HG03135 (cell line): ENCODE results near the gene POLR1B.
A peak's percentile ranks its signal among the peaks of the same experiment; 100 is the strongest.

ENCODE experiments used
- ATAC-seq: cut with Tn5 transposase; IDR thresholded peaks from one replicate; pipeline ENCODE4 v1.9.1; 2021; ENCODE audit warnings: mild to moderate bottlenecking, moderate library complexity; ENCODE audit not compliant: unreplicated experiment

POLR1B gene

DNA sequence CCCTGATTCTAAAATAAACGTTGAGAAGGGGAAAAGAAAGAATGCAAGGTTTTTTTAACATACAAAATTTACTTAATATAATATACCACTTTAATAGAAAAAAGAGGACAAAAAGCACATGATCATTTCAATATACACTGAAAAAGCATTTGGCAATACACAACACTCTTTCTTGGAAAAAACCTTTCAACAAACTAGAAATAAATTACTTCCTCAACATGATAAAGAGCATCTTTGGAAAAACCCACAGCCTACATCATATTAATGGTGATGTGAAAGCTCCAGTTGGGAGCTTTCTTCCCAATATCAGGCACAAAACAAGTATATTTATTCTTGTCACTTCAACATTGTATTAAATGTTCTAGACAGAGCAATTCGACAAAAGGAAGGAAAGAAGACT, 3.0 kb upstream of the POLR1B start:
- no peak for ATAC-seq

- no peak for ATAC-seq
These were observed 1.4 kb upstream of the POLR1B start for GRCh38 chr2:112540906-112541305.

DNA sequence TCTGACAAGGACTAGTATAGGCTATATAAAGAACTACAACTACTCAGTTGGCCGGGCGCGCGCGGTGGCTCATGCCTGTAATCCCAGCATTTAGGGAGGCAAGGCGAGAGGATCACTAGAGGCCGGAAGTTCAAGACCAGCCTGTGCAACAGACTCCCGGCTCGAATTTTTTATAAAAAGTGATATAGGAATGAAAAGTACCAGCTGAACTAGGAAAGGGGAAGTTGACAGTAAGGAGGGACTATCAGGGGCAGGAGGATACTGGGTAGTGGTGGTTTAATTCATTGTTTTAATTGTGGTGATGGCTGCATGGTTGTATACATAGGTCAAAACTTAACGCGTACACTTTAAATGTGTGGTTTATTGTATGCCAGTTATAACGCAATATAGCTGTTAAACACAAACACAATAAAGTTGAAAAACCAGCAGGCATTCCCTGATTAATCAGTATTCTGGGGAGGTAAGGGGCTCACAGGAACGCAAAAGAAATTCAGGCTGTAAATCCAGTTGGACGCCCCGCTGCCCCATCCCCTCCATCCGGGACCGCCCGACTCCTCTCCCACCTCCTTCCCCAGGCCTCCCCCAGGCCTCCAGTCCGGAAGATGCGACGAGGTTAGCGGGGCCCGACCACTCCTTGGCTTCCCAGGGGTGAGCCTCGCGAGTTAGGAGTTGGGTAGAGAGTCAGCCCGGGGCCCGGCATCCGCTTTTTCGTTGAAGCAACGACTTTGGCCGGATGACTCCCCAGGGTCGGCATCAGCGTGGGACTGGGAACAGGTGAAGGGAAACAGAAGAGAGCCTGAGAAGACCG, 746 bp upstream of the POLR1B start:
- peak; percentile 60 for ATAC-seq

GRCh38 chr2:112542984-112543661, 858 bp downstream of the POLR1B start:
- no peak for ATAC-seq

GRCh38 chr2:112547333-112547732, 5.1 kb downstream of the POLR1B start:
- no peak for ATAC-seq

GRCh38 chr2:112548980-112549379, 6.7 kb downstream of the POLR1B start:
- no peak for ATAC-seq

GRCh38 chr2:112566104-112566503, 23.8 kb downstream of the POLR1B start:
- peak; percentile 81 for ATAC-seq

- ATAC-seq, result peak; percentile 25
These were observed 24.2 kb downstream of the POLR1B start for GRCh38 chr2:112566508-112566907.

DNA sequence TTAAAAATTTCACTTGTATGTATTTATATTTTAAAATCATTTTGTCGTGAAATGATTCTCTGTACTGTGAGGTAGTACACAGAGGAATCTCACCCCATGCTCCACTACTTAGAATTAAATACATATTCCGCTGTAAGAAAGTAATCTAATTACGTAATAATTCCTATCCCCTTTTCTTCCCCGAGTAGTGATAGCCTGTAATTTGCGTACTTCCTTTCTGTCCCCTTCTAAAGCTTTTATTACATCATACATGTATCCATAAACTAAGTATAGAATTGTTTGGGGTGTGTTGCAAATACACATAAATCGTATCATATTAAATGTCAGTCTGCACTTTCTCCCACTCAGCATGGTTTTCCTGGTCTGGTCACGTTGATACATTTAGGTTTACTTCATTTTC, 29.7 kb downstream of the POLR1B start:
- ATAC-seq, result no peak

- no peak for ATAC-seq
These were observed 35.5 kb downstream of the POLR1B start for GRCh38 chr2:112577756-112578155.

- no peak for ATAC-seq
These were observed 37.0 kb downstream of the POLR1B start for GRCh38 chr2:112579241-112579640.

DNA sequence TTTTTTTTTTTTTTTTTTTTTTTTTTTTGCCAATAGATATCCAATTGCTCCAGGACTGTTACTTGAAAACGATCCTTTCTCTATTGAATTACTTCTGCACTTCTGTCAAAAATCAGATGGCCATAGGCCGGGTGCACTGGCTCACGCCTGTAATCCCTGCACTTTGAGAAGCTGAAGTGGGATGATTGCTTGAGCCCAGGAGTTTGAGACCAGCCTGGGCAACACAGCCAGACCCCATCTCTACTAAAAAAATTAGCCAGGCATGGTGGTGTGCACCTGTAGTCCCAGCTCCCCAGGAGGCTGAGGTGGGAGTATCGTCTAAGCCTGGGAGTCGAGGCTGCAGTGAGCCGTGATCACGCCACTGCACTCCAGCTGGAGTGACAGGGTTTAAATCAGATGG, 37.8 kb downstream of the POLR1B start:
- ATAC-seq, result no peak

GRCh38 chr2:112582314-112582746, 40.1 kb downstream of the POLR1B start:
- ATAC-seq, result no peak

DNA sequence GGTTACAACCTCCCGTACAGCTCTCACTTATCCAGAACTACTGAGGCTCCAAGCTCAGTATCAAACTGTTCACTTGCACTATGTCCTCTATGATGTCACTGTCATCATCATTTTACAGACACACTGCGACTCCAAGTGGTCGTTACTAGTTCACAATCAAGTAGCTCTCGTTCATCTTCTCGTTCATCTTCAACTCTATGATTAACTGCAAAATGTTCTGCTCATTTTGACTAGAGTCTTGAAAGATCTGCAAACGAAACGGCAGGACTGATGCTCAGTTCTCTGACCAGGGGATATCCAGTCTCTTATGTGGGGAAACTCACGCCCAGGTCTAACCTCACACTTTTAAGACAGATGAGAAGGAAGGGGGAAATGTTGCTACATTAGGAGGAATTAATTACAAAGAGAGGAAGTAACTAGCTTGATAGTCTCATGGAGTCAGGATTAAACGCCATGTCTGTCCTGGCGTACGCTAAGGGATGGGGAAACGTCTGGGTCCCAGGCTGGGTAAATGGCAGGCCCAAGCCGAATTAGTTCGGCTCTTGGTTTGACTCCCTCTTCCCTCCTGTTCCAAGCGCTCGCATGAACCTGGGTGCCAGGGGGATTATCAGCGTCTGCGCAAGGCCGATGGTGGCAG, 41.4 kb downstream of the POLR1B start:
- no peak for ATAC-seq

DNA sequence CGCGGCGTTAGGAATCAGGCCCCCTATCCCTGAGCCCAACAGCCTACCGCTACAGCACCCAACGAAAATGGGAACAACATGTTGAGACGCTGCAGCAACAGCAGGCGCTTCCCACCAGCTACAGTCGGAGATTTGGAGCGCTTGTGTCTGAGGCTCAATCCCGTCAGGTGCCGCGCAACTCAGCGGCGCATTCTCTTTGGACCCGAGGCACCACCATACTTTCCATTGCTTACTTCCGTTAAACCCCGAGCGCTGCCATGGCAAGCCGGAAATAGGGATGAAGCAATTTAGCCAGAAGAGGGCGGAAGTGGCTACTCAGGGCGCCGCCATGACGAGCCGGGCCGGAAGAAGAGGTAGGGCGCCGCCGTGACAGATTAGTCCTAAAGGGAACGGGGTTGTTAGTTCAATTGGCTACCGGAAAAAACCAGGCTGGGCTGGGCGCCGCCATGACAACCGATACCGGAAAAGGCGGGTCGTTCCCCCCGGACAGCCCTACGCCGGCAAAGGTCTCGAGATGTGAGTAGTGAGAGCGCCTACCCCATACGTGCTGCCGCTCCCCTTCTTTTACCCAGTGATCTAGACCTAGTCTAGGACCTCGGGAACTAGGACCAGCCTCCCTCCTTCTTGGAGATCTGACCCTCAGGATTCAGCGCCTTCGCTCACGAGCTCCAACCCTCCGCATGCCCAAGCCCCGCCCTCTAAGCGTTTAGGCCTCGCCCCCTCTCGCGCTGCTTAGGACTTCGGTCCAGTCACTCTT, 42.0 kb downstream of the POLR1B start, which contains the start of gene CHCHD5:
TSS of gene CHCHD5 (plus strand) at position 476 of the 757 bp plus-strand sequence. CDS start at position 515, 39 bp downstream.
- peak; percentile 90 for ATAC-seq

DNA sequence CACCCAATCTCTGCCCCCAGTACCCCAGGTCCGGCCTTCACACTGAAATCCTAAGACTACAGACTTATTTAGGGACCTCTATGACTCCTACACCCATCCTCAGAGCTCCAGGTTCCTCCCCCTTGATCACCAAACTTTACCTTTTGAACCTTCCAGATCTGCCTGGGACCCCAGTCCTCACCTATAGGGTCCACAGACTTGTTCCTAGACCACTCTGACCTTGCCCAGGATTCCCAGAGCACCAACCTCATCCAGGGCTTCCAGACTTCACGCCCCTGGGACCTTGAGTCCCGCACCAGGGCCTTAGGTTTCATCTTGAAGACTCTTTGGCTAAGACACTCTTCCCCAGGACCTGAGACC, 42.6 kb downstream of the POLR1B start:
- ATAC-seq, result no peak

GRCh38 chr2:112585400-112585799, 43.1 kb downstream of the POLR1B start:
- ATAC-seq, result no peak

- ATAC-seq, result no peak
These were observed 43.7 kb downstream of the POLR1B start for GRCh38 chr2:112585873-112586464.

DNA sequence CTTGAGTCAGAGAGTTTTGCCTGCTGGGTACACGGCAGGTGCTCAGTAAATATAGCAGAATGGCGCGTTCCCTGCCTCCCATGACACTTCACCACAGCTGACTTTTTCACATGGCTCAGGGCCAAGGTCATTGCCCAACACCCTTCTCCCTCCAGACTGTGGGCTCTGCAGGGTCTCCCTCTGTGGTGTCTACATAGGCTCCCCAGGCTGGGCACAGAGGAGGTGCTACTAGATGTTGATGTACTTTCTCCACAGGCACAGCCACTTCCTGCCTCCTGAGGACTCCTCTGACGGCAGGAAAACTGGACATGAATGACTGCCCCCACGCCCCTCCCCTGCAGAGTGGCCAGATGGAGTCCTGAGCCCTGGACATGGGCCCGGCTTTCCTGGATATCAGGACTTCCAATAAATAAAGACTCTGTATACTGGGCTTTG, 46.4 kb downstream of the POLR1B start:
- ATAC-seq, result no peak

DNA sequence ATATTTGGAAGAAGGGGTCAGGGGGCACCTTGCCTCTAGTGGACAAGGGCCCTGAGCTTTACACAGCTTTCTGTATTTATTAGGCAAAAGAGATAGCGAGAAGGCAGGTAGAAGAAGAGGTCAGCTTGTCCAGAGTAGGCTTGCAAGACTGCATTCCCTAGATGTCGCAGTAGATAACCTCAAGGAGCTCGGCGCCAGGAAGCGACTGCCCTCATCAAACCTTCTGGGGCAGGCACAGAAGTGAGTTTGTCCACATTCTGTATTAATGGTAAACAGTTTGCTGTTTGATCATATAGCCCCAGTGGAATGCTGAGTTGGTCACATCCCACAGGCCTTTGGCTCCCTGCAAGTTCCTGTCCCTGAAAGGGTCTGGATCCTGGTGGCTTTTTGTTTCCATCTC, 49.1 kb downstream of the POLR1B start:
- ATAC-seq, result no peak

GRCh38 chr2:112593736-112594135, 51.5 kb downstream of the POLR1B start:
- ATAC-seq, result no peak
